B cell (primary cell): Measurements from ENCODE around the gene SERINC5. TPM values are rescaled to one million over a fixed set of nuclear protein-coding genes. Genes with fewer than 3 reads are reported as not detected.

Source experiments
- ATAC-seq: fragments of 200-7000 bp; cut with Tn5 transposase; one replicate; pipeline ENCODE4 v1.10.0; 2021; ENCODE audit warnings: low read depth, mild to moderate bottlenecking, moderate number of reproducible peaks, moderate library complexity
- CTCF ChIA-PET: fragments of 350-600 bp; sonication (Branson Sonifier 250); formaldehyde crosslinking; loops from one replicate; lab custom pipeline; 2021; ENCODE audit warnings: antibody characterized with exemption, inconsistent platforms; lab: Charles Lee
- POLR2A ChIA-PET: fragments of 350-600 bp; sonication (Branson Sonifier 250); formaldehyde crosslinking; loops from one replicate; lab custom pipeline; 2021; ENCODE audit warnings: antibody characterized with exemption; lab: Charles Lee
- DNase-seq: peaks from one replicate; pipeline ENCODE4 v3.0.0; 2013
- H2AFZ ChIP-seq: 2 replicates; pipeline ENCODE4 v1.6.1; 2012; ENCODE audit warnings: mild to moderate bottlenecking, low read depth, low read length; ENCODE audit not compliant: insufficient read depth, poor library complexity, severe bottlenecking
- H3K27ac ChIP-seq, 2 donors: 1 replicate in 1 of 2; 2 replicates in 1 of 2; pipeline ENCODE4 v1.5.1; 2012 to 2013; ENCODE audit warnings: low read length in 2 of 2, mild to moderate bottlenecking in 2 of 2, moderate library complexity in 1 of 2
- H3K27me3 ChIP-seq, 4 experiments: fragments of 200-600 bp in 1 of 4; sonication (generic) in 1 of 4; replicated peaks in 1 of 4; 1 replicate in 2 of 4; 2 replicates in 2 of 4; pipeline versions ENCODE4 v1.6.1 to v1.7.0; 2013 to 2016; ENCODE audit warnings: low read length in 3 of 4, mild to moderate bottlenecking in 2 of 4, mixed read lengths in 1 of 4, moderate library complexity in 1 of 4; ENCODE audit not compliant: insufficient read depth in 4 of 4, control insufficient read depth in 3 of 4; ENCODE audit errors: control extremely low read depth in 1 of 4
- H3K36me3 ChIP-seq, 2 experiments: replicated peaks in 1 of 2; 1 replicate in 1 of 2; 2 replicates in 1 of 2; pipeline versions ENCODE4 v1.6.1 to v1.7.1; 2013; ENCODE audit warnings: low read length in 1 of 2; ENCODE audit not compliant: insufficient read depth in 2 of 2, control insufficient read depth in 1 of 2; ENCODE audit errors: control extremely low read depth in 1 of 2, extremely low read depth in 1 of 2
- H3K4me1 ChIP-seq, 2 donors: fragments of 200-600 bp in 1 of 2; sonication (generic) in 1 of 2; 1 replicate in 1 of 2; 2 replicates in 1 of 2; pipeline versions ENCODE4 v1.5.1 to v1.6.1; 2013 to 2017; ENCODE audit warnings: low read length in 2 of 2; ENCODE audit not compliant: control insufficient read depth in 2 of 2, insufficient read depth in 2 of 2
- H3K4me2 ChIP-seq: replicated peaks from 2 replicates; pipeline ENCODE3; 2012; ENCODE audit warnings: mild to moderate bottlenecking, low read depth, low read length; ENCODE audit not compliant: poor library complexity, severe bottlenecking
- H3K4me3 ChIP-seq, 5 experiments: fragments of 200-600 bp in 1 of 5; sonication (generic) in 1 of 5; 1 replicate in 3 of 5; 2 replicates in 2 of 5; pipeline versions ENCODE4 v1.5.1 to v1.7.0; 2011 to 2016; ENCODE audit warnings: low read length in 4 of 5, mild to moderate bottlenecking in 4 of 5, low read depth in 2 of 5, control low read depth in 1 of 5, moderate library complexity in 1 of 5; ENCODE audit not compliant: insufficient read depth in 1 of 5; ENCODE audit errors: control extremely low read depth in 1 of 5, extremely low read depth in 1 of 5
- H3K79me2 ChIP-seq: fragments of 200-600 bp; sonication (generic); one replicate; pipeline ENCODE4 v1.6.0; 2016; ENCODE audit warnings: low read length; ENCODE audit not compliant: control insufficient read depth, insufficient read depth
- H3K9ac ChIP-seq: fragments of 200-600 bp; sonication (generic); 2 replicates; pipeline ENCODE4 v1.6.1; 2017; ENCODE audit warnings: mild to moderate bottlenecking, low read length, moderate library complexity
- H3K9me3 ChIP-seq, 3 donors: one replicate each; pipeline versions ENCODE4 v1.6.1 to v1.7.1; 2013; ENCODE audit warnings: low read length in 2 of 3; ENCODE audit not compliant: control insufficient read depth in 2 of 3, insufficient read depth in 1 of 3; ENCODE audit errors: control extremely low read depth in 1 of 3
- H4K20me1 ChIP-seq: 2 replicates; pipeline ENCODE4 v1.6.0; 2012; ENCODE audit warnings: mild to moderate bottlenecking, low read length; ENCODE audit not compliant: insufficient read depth, control insufficient read depth, poor library complexity, severe bottlenecking
- H3K27ac Mint-ChIP-seq: one replicate; pipeline ENCODE4 v1.8.0; 2021; ENCODE audit warnings: mixed read lengths
- H3K27me3 Mint-ChIP-seq: one replicate; pipeline ENCODE4 v1.8.0; 2021; ENCODE audit warnings: mixed read lengths
- H3K4me1 Mint-ChIP-seq: one replicate; pipeline ENCODE4 v1.8.0; 2021; ENCODE audit warnings: mixed read lengths
- H3K4me3 Mint-ChIP-seq: one replicate; pipeline ENCODE4 v1.8.0; 2021; ENCODE audit warnings: mixed read lengths
- H3K9me3 Mint-ChIP-seq: one replicate; pipeline ENCODE4 v1.8.0; 2022; ENCODE audit warnings: mixed read lengths; ENCODE audit not compliant: insufficient read depth
- CTCF ChIP-seq: fragments of 200-600 bp; IDR thresholded peaks from one replicate; pipeline ENCODE4 v1.8.0; 2022; ENCODE audit warnings: antibody characterized with exemption, mild to moderate bottlenecking
- EZH2 ChIP-seq: IDR thresholded peaks from 2 replicates; pipeline ENCODE4 v1.6.1; 2012; ENCODE audit warnings: borderline replicate concordance, low read depth, mild to moderate bottlenecking, moderate library complexity, low read length; ENCODE audit not compliant: insufficient read depth, poor library complexity, severe bottlenecking
- WGBS: methylation state at CpG from one replicate; pipeline ENCODE4 v1.1.5; 2013; ENCODE audit warnings: missing lambda C conversion rate; ENCODE audit not compliant: insufficient coverage; 5-methylcytosine and 5-hydroxymethylcytosine counted together
- intact Hi-C: fragments of 100-400 bp; cut with micrococcal nuclease; formaldehyde crosslinking; loops from one replicate; pipeline ENCODE4 v1.10.0; 2022
- polyA plus RNA-seq: library from polyadenylated mRNA; depleted of rRNA; stranded (reverse); fragments of >200 nt; gene quantifications from 2 replicates; pipeline ENCODE4 v1.2.3, GENCODE V29; 2012
- total RNA-seq, 2 donors: library from RNA; stranded (reverse); fragments of 120-200 nt in 1 of 2; gene quantifications; 1 replicate in 1 of 2; 2 replicates in 1 of 2; pipeline versions ENCODE4 v1.2.3 to v1.2.4, GENCODE V29; 2013 to 2022

The SERINC5 gene
- total and polyA plus RNA-seq, 2 donors (not counting 1 experiment from before 2014, with no cell fraction given) = 2.4 to 9.5 TPM

GRCh38 chr5:80142996-80143395 is 112.9 kb downstream of the SERINC5 start:
- no peaks in the 10 kb centered on the region for H3K79me2 ChIP-seq
- peak overlapping the region; percentile 40 for H2AFZ ChIP-seq
- Mint-ChIP-seq H3K9me3 (no peaks in the 10 kb centered on the region), H3K27me3 (no peaks in the 10 kb centered on the region), H3K4me1 (peaks cover 21% of the 10 kb centered on the region), H3K4me3 (peak overlapping the region; percentile 30), H3K27ac (peak overlapping the region; percentile 32)
- TF ChIP-seq EZH2 = no peak
- TF ChIP-seq CTCF = no peak
- intact Hi-C loops = no loop called here
- 13% methylated on average over 4 of the region's 6 CpGs for WGBS
- ATAC-seq = peak; percentile 39
- peaks cover 12 to 16% of the 10 kb centered on the region in 2 donors for H3K4me1 ChIP-seq
- H3K27ac ChIP-seq = peak overlapping the region in 1 of 2 donors; percentile 29
- ChIA-PET POLR2A (no interaction called here), CTCF (interaction anchor here (1.0 kb wide), 1 partner anchor 19 kb away, joined by 3 read pairs; no protein-coding TSS in a partner anchor)
- H3K4me2 ChIP-seq = peak overlapping the region; percentile 35
- no peaks in the 10 kb centered on the region for H3K27me3 ChIP-seq
- H3K4me3 ChIP-seq = no peak overlapping the region
- DNase-seq = no peak
- H4K20me1 ChIP-seq = no peaks in the 10 kb centered on the region
- no peaks in the 10 kb centered on the region for H3K9me3 ChIP-seq
- H3K9ac ChIP-seq = peak overlapping the region; percentile 31
- H3K36me3 ChIP-seq = no peaks in the 10 kb centered on the region

- DNase-seq (no peak), ATAC-seq (no peak)
- POLR2A ChIA-PET = no interaction called here
- Histone ChIP-seq H3K27me3 (no peaks in the 10 kb centered on the region), H3K4me3 (no peak overlapping the region), H3K36me3 (no peaks in the 10 kb centered on the region), H3K79me2 (no peaks in the 10 kb centered on the region), H4K20me1 (no peaks in the 10 kb centered on the region), H3K9ac (no peak overlapping the region), H3K4me2 (no peak overlapping the region), H2AFZ (no peak overlapping the region), H3K4me1 (peaks cover 26 to 27% of the 10 kb centered on the region in 2 donors), H3K27ac (no peak overlapping the region), H3K9me3 (peaks cover 0 to 10% (median 0%) of the 10 kb centered on the region in 3 donors)
- Mint-ChIP-seq H3K4me3 (no peak overlapping the region), H3K27me3 (no peaks in the 10 kb centered on the region), H3K27ac (no peak overlapping the region), H3K9me3 (no peaks in the 10 kb centered on the region), H3K4me1 (peaks cover 29% of the 10 kb centered on the region)
- TF ChIP-seq EZH2 (no peak), CTCF (no peak)
- 100% methylated on average over 3 of the region's 3 CpGs for WGBS
- intact Hi-C loops = no loop called here
- CTCF ChIA-PET = no interaction called here
These were observed 114.2 kb downstream of the SERINC5 start for GRCh38 chr5:80141681-80142080.
